HepG2 (cell line): ENCODE measurements around the gene TEX14. TPM values are rescaled to one million over a fixed set of nuclear protein-coding genes. Genes with fewer than 3 reads are reported as not detected.

Experiments
- CENPX ChIP-seq: sonication (generic); formaldehyde crosslinking; IDR thresholded peaks from 2 replicates; pipeline ENCODE4 v1.9.0; 2021; ENCODE audit warnings: mild to moderate bottlenecking, missing genetic modification reagents, moderate library complexity
- CHD4 ChIP-seq: fragments of 200-600 bp; sonication (generic); IDR thresholded peaks from 2 replicates; pipeline ENCODE4 v1.7.0; 2017; ENCODE audit warnings: mild to moderate bottlenecking, low read length, borderline replicate concordance
- EED ChIP-seq: sonication (generic); formaldehyde crosslinking; IDR thresholded peaks from 2 replicates; pipeline ENCODE4 v1.5.0; 2020; ENCODE audit warnings: mild to moderate bottlenecking, missing genetic modification reagents
- ISL2 ChIP-seq: sonication (generic); formaldehyde crosslinking; IDR thresholded peaks from 2 replicates; pipeline ENCODE4 v1.5.0; 2020; ENCODE audit warnings: missing genetic modification reagents
- MXD3 ChIP-seq: IDR thresholded peaks from 2 replicates; pipeline ENCODE4 v1.6.1; 2016; ENCODE audit warnings: mild to moderate bottlenecking, missing biosample characterization, missing genetic modification reagents
- MXD4 ChIP-seq: IDR thresholded peaks from 2 replicates; pipeline ENCODE4 v1.6.1; 2016; ENCODE audit warnings: mild to moderate bottlenecking, missing biosample characterization, missing genetic modification reagents
- PRMT3 ChIP-seq: sonication (generic); formaldehyde crosslinking; IDR thresholded peaks from 2 replicates; pipeline ENCODE4 v1.8.1; 2022; ENCODE audit warnings: low read depth, mild to moderate bottlenecking, moderate library complexity, missing genetic modification reagents, borderline replicate concordance
- TEF ChIP-seq: sonication (generic); formaldehyde crosslinking; IDR thresholded peaks from 2 replicates; pipeline ENCODE4 v1.5.0; 2020; ENCODE audit warnings: missing genetic modification reagents
- ZFP36 ChIP-seq: fragments of 150-350 bp; IDR thresholded peaks from 2 replicates; pipeline ENCODE4 v1.6.1; 2018; ENCODE audit warnings: borderline replicate concordance, low read length, low read depth; ENCODE audit not compliant: partially characterized antibody
- ZFP36L2 ChIP-seq: sonication (generic); formaldehyde crosslinking; IDR thresholded peaks from 2 replicates; pipeline ENCODE4 v1.4.0; 2020; ENCODE audit warnings: missing genetic modification reagents
- ZNF547 ChIP-seq: sonication (generic); formaldehyde crosslinking; IDR thresholded peaks from 2 replicates; pipeline ENCODE4 v1.5.1; 2020; ENCODE audit warnings: mild to moderate bottlenecking, missing genetic modification reagents
- ZNF609 ChIP-seq: sonication (generic); formaldehyde crosslinking; IDR thresholded peaks from 2 replicates; pipeline ENCODE4 v1.4.0; 2020; ENCODE audit warnings: mild to moderate bottlenecking, missing genetic modification reagents, borderline replicate concordance
- polyA plus RNA-seq, 8 experiments: library from polyadenylated mRNA; depleted of rRNA in 3 of 8; stranded (reverse) in 7 of 8; unstranded in 1 of 8; fragments of >200 nt; fragmentation: Illumina TruSeq in 4 of 8; extraction: Trizol in 4 of 8; gene quantifications; 2 replicates each; pipeline versions ENCODE4 v1.2.1 to v1.2.3, GENCODE V29; 2011 to 2016; ENCODE audit warnings: low read depth in 4 of 8, missing spikeins in 1 of 8, mixed read lengths in 1 of 8; ENCODE audit not compliant: insufficient read depth in 1 of 8
- total RNA-seq, 5 experiments: library from RNA; depleted of rRNA; stranded (reverse); fragments of >200 nt; fragmentation: Illumina TruSeq; extraction: Trizol; gene quantifications; 2 replicates each; pipeline ENCODE4 v1.2.3, GENCODE V29; 2016; ENCODE audit warnings: low read depth in 1 of 5
- TF ChIP-seq, protein P1 (sequence below), 2 experiments: sonication (generic) in 1 of 2; formaldehyde crosslinking in 1 of 2; IDR thresholded peaks; 2 replicates each; pipeline versions ENCODE4 v1.5.1 to v1.6.1; 2011 to 2020; ENCODE audit warnings: borderline replicate concordance in 1 of 2, low read depth in 1 of 2, low read length in 1 of 2, mild to moderate bottlenecking in 1 of 2, missing genetic modification reagents in 1 of 2, moderate library complexity in 1 of 2
- TF ChIP-seq, protein P2 (sequence below): sonication (generic); formaldehyde crosslinking; IDR thresholded peaks from 2 replicates; pipeline ENCODE4 v1.4.0; 2020; ENCODE audit warnings: mild to moderate bottlenecking, missing genetic modification reagents

Gene TEX14
- total and polyA plus RNA-seq, 2 of the 13 experiments (the other 11 are each of a cell fraction or from before 2014, with no cell fraction given): 0.04 to 0.07 TPM

- TF ChIP-seq, protein P1, sequence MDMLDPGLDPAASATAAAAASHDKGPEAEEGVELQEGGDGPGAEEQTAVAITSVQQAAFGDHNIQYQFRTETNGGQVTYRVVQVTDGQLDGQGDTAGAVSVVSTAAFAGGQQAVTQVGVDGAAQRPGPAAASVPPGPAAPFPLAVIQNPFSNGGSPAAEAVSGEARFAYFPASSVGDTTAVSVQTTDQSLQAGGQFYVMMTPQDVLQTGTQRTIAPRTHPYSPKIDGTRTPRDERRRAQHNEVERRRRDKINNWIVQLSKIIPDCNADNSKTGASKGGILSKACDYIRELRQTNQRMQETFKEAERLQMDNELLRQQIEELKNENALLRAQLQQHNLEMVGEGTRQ (IDR thresholded peaks at IDR 0.05; ENCODE audit: low read depth, low read length): no peak
- TF ChIP-seq, protein P1 (CRISPR knock-in tag; IDR thresholded peaks at IDR 0.05; ENCODE audit: borderline replicate concordance): no peak
- no peak for TF ChIP-seq ZFP36
- TF ChIP-seq ZFP36L2 (CRISPR knock-in tag): no peak
- TF ChIP-seq MXD4 (CRISPR knock-in tag): no peak
- TF ChIP-seq, protein P2, sequence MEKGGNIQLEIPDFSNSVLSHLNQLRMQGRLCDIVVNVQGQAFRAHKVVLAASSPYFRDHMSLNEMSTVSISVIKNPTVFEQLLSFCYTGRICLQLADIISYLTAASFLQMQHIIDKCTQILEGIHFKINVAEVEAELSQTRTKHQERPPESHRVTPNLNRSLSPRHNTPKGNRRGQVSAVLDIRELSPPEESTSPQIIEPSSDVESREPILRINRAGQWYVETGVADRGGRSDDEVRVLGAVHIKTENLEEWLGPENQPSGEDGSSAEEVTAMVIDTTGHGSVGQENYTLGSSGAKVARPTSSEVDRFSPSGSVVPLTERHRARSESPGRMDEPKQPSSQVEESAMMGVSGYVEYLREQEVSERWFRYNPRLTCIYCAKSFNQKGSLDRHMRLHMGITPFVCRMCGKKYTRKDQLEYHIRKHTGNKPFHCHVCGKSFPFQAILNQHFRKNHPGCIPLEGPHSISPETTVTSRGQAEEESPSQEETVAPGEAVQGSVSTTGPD (CRISPR knock-in tag): no peak
- TF ChIP-seq MXD3 (CRISPR knock-in tag): no peak
- no peak for TF ChIP-seq CHD4
- no peak for TF ChIP-seq CENPX (CRISPR knock-in tag)
- TF ChIP-seq EED (CRISPR knock-in tag): no peak
- no peak for TF ChIP-seq PRMT3
- no peak for TF ChIP-seq ZNF547 (CRISPR knock-in tag)
- TF ChIP-seq ZNF609 (CRISPR knock-in tag): no peak
- no peak for TF ChIP-seq TEF (CRISPR knock-in tag)
- TF ChIP-seq ISL2 (CRISPR knock-in tag): no peak
Measured at GRCh38 chr17:58679263-58680037, 12.4 kb downstream of the TEX14 start (continued).
